OCI-LY1 (cell line): ENCODE data around the gene BTG4.

Source experiments
- H2AFZ ChIP-seq: fragments of 200-600 bp; sonication (generic), shearing (Covaris generic); 2 replicates; pipeline ENCODE4 v1.6.0; 2014; ENCODE audit warnings: antibody characterized with exemption, mild to moderate bottlenecking, low read length
- H3F3A ChIP-seq: fragments of 200-600 bp; sonication (generic), shearing (Covaris generic); 2 replicates; pipeline ENCODE4 v1.6.0; 2014; ENCODE audit warnings: mild to moderate bottlenecking, antibody characterized with exemption, low read length, moderate library complexity; ENCODE audit not compliant: insufficient read depth
- H3K27ac ChIP-seq: fragments of 200-600 bp; sonication (generic); 2 replicates; pipeline ENCODE4 v1.5.1; 2014; ENCODE audit warnings: low read length, mixed run types, mild to moderate bottlenecking, low read depth; ENCODE audit not compliant: poor library complexity, severe bottlenecking
- H3K27me3 ChIP-seq: fragments of 200-600 bp; sonication (generic); 2 replicates; pipeline ENCODE4 v1.6.0; 2014; ENCODE audit warnings: antibody characterized with exemption, mild to moderate bottlenecking, low read length, moderate library complexity; ENCODE audit not compliant: insufficient read depth
- H3K36me3 ChIP-seq: fragments of 200-600 bp; sonication (generic); 2 replicates; pipeline ENCODE4 v1.6.1; 2014; ENCODE audit warnings: mild to moderate bottlenecking, antibody characterized with exemption, low read length, moderate library complexity, mixed read lengths; ENCODE audit not compliant: insufficient read depth
- H3K4me1 ChIP-seq: fragments of 200-600 bp; sonication (generic); 2 replicates; pipeline ENCODE4 v1.5.1; 2014; ENCODE audit warnings: mild to moderate bottlenecking, low read length, moderate library complexity; ENCODE audit not compliant: insufficient read depth, severe bottlenecking
- H3K4me2 ChIP-seq: fragments of 200-600 bp; sonication (generic), shearing (Covaris generic); 2 replicates; pipeline ENCODE4 v1.6.1; 2014; ENCODE audit warnings: low read length
- H3K4me3 ChIP-seq: fragments of 200-600 bp; sonication (generic); 2 replicates; pipeline ENCODE4 v1.5.1; 2014; ENCODE audit warnings: low read length, low read depth, mild to moderate bottlenecking, mixed read lengths; ENCODE audit not compliant: poor library complexity, severe bottlenecking
- H3K79me2 ChIP-seq: fragments of 200-600 bp; shearing (Covaris generic); 2 replicates; pipeline ENCODE4 v1.6.1; 2016; ENCODE audit warnings: mixed run types, low read length, mixed read lengths; ENCODE audit not compliant: insufficient read depth
- H3K9ac ChIP-seq: fragments of 200-600 bp; sonication (generic), shearing (Covaris generic); 2 replicates; pipeline ENCODE4 v1.6.1; 2014; ENCODE audit warnings: mild to moderate bottlenecking, low read length, mixed read lengths
- H3K9me2 ChIP-seq: fragments of 200-600 bp; sonication (generic), shearing (Covaris generic); 2 replicates; pipeline ENCODE4 v1.6.1; 2014; ENCODE audit warnings: low read depth, mild to moderate bottlenecking, low read length, mixed read lengths
- H3K9me3 ChIP-seq: fragments of 200-600 bp; shearing (Covaris generic); 2 replicates; pipeline ENCODE4 v1.6.1; 2014; ENCODE audit warnings: low read length, mixed read lengths
- H4K20me1 ChIP-seq: fragments of 200-600 bp; sonication (generic), shearing (Covaris generic); 2 replicates; pipeline ENCODE4 v1.6.0; 2016; ENCODE audit warnings: mild to moderate bottlenecking, low read length; ENCODE audit not compliant: insufficient read depth
- EZH2 ChIP-seq: fragments of 200-600 bp; sonication (generic), shearing (Covaris generic); IDR thresholded peaks from 2 replicates; pipeline ENCODE4 v1.8.0; 2017; ENCODE audit warnings: borderline replicate concordance, mixed run types, mild to moderate bottlenecking, antibody characterized with exemption, low read length, moderate library complexity, mixed read lengths
- TF ChIP-seq, protein P1 (sequence below): fragments of 200-600 bp; sonication (generic), shearing (Covaris generic); IDR thresholded peaks from 2 replicates; pipeline ENCODE4 v1.5.1; 2017; ENCODE audit warnings: mild to moderate bottlenecking, antibody characterized with exemption, low read length, moderate library complexity, mixed read lengths

The BTG4 gene

DNA sequence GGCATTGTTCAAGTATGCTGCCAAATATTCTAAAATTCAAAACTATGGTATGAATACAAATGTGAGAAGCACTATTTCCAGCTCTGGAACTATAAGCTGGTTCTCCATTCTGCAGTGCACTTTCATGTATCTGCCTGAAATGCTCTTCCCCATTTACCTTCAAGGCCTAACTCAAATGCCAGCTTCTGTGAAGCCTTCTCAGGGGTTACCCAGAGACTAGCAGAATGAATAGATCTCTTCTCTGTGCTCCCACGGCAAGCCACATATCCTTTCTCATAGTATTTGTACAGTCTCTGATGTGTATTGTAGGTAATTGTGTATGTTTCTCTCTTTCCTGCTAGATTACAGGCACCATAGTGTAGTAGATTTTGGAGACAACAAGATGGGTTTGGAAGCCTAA, 6.5 kb upstream of the BTG4 start:
- TF ChIP-seq, protein P1, sequence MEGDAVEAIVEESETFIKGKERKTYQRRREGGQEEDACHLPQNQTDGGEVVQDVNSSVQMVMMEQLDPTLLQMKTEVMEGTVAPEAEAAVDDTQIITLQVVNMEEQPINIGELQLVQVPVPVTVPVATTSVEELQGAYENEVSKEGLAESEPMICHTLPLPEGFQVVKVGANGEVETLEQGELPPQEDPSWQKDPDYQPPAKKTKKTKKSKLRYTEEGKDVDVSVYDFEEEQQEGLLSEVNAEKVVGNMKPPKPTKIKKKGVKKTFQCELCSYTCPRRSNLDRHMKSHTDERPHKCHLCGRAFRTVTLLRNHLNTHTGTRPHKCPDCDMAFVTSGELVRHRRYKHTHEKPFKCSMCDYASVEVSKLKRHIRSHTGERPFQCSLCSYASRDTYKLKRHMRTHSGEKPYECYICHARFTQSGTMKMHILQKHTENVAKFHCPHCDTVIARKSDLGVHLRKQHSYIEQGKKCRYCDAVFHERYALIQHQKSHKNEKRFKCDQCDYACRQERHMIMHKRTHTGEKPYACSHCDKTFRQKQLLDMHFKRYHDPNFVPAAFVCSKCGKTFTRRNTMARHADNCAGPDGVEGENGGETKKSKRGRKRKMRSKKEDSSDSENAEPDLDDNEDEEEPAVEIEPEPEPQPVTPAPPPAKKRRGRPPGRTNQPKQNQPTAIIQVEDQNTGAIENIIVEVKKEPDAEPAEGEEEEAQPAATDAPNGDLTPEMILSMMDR = no peak
- TF ChIP-seq EZH2 = no peak
- H3K27ac ChIP-seq = no peak overlapping the region

DNA sequence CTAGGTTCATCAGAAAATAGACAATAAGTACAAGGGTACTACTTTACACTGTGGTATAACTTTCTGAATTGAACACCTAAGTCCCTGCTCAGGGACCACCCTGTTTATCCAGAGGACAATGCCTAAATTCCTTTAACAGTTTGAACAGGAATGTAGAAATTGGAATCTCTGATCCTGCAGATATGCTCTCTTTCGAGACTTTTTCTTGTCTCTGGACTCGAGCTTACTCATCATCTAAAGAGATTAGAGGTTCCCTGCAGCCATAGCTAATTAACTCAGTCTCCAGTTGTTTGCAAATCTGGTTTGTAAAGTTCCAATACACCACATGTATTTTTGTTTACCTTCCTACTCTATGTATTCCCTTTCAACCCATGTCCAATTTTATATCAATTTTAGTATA, 3.4 kb upstream of the BTG4 start:
- Histone ChIP-seq H3K9ac (no peak overlapping the region), H3K4me3 (no peak overlapping the region), H3K79me2 (no peaks in the 10 kb centered on the region), H3K4me2 (no peak overlapping the region), H3K9me3 (no peaks in the 10 kb centered on the region), H3F3A (no peaks in the 10 kb centered on the region), H3K4me1 (peaks cover 11% of the 10 kb centered on the region), H2AFZ (no peak overlapping the region), H3K27ac (no peak overlapping the region), H3K27me3 (0 out of 2 replicates have a peak, but pooled peaks cover 5% of the 10 kb centered on the region), H4K20me1 (no peaks in the 10 kb centered on the region), H3K36me3 (no peaks in the 10 kb centered on the region), H3K9me2 (no peaks in the 10 kb centered on the region)
- TF ChIP-seq, protein P1 = no peak
- TF ChIP-seq EZH2 = no peak

More for the DNA sequence above, 6.5 kb upstream of the BTG4 start:
- no peak overlapping the region for H3K4me2 ChIP-seq
- 0 out of 2 replicates have a peak, but pooled peaks cover 8% of the 10 kb centered on the region for H3K27me3 ChIP-seq
- H3K9me3 ChIP-seq = no peaks in the 10 kb centered on the region
- no peaks in the 10 kb centered on the region for H3K9me2 ChIP-seq
- no peaks in the 10 kb centered on the region for H3K36me3 ChIP-seq
- H3F3A ChIP-seq = no peaks in the 10 kb centered on the region
- H3K4me3 ChIP-seq = no peak overlapping the region
- H3K9ac ChIP-seq = no peak overlapping the region
- peaks cover 3% of the 10 kb centered on the region for H3K4me1 ChIP-seq
- no peaks in the 10 kb centered on the region for H4K20me1 ChIP-seq
- no peaks in the 10 kb centered on the region for H3K79me2 ChIP-seq
- no peak overlapping the region for H2AFZ ChIP-seq

DNA sequence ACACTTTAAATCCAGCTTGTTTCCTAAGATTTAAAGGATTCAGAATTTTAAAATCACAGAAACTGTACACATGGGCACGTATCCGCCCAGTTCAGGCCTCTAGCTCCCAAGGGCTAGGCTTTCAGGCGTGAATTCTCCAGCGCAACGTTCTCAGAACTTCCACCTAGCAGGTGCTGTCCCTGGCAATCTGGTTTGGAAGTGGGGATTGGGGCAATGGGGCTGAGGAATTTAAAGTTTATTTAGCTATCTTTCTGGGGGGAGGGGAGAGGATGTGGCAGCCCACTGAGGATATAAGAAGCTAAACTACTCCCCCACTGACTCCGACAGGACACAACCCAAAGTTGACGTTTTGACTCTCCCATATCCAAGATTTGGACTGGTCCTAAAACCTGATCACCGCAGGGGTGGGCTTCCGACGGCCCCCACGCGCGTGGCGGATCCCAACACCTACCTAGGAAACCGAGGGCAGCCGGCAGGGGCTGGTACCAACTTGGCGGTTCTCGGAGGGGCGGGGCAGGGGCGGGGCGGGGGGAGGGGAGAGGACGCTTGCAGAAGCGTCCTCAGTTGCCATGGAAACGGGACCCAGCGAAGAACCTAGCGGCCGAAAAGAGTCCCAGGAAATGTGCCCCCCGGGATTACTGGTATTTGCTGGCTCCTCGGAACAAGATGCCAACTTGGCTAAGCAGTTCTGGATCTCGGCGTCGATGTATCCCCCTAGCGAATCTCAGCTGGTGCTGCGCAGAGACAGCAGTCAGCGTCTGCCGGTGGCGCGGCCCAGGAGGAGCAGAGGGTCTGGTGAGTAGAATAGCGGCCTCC, 2.2 kb upstream of the BTG4 start, which contains the start of gene HOATZ:
Gene HOATZ (plus strand): TSS at position 563 of the 816 bp plus-strand sequence. CDS start 7 bp downstream, at position 570.
- H3K9me2 ChIP-seq = no peaks in the 10 kb centered on the region
- H2AFZ ChIP-seq = no peak within 1 kb of the TSS
- H3K27ac ChIP-seq = no peak within 1 kb of the TSS
- no peaks in the 10 kb centered on the region for H3K9me3 ChIP-seq
- no peaks in the 10 kb centered on the region for H3F3A ChIP-seq
- TF ChIP-seq EZH2 = no peak
- TF ChIP-seq, protein P1 = peak; percentile 23; the same call in 1 of the 2 replicates
- H3K4me3 ChIP-seq = peak within 1 kb of the TSS; percentile 50
- 0 out of 2 replicates have a peak, but pooled peaks cover 5% of the 10 kb centered on the region for H3K27me3 ChIP-seq
- H3K79me2 ChIP-seq = no peaks in the 10 kb centered on the region
- H3K4me2 ChIP-seq = peak within 1 kb of the TSS; percentile 62
- no peaks in the 10 kb centered on the region for H3K36me3 ChIP-seq
- no peak within 1 kb of the TSS for H3K9ac ChIP-seq
- H4K20me1 ChIP-seq = no peaks in the 10 kb centered on the region
- H3K4me1 ChIP-seq = peaks cover 11% of the 10 kb centered on the region
